AG04450 (cell line): ENCODE measurements around the gene DDR1. TPM values are rescaled to one million over a fixed set of nuclear protein-coding genes. Genes with fewer than 3 reads are reported as not detected.

Experiments used
- CTCF ChIA-PET: fragments of 300-600, 350-600 bp; formaldehyde crosslinking; extraction: SDS; loops from one replicate; lab custom pipeline; 2022; ENCODE audit warnings: antibody characterized with exemption, inconsistent platforms; lab: Charles Lee
- POLR2A ChIA-PET: fragments of 350-600 bp; formaldehyde crosslinking; extraction: SDS; loops from one replicate; lab custom pipeline; 2021; ENCODE audit warnings: antibody characterized with exemption, inconsistent platforms; lab: Yijun Ruan, JAX
- DNase-seq: peaks from one replicate; pipeline ENCODE4 v3.0.0-alpha.2; 2011; ENCODE audit warnings: low read depth, low spot score
- H3K27ac ChIP-seq: one replicate; pipeline ENCODE4 v1.5.1; 2012; ENCODE audit warnings: low read depth, low read length, control low read depth
- H3K27me3 ChIP-seq: one replicate; pipeline ENCODE4 v1.6.0; 2012; ENCODE audit warnings: low read length; ENCODE audit not compliant: control insufficient read depth, insufficient read depth
- H3K4me3 ChIP-seq: 2 replicates; pipeline ENCODE4 v1.5.1; 2011; ENCODE audit warnings: mild to moderate bottlenecking, low read depth, low read length, control low read depth
- H3K9me3 ChIP-seq: 2 replicates; pipeline ENCODE4 v1.5.1; 2012; ENCODE audit warnings: low read length; ENCODE audit not compliant: control insufficient read depth, insufficient read depth
- CTCF ChIP-seq: IDR thresholded peaks from 2 replicates; pipeline ENCODE4 v1.5.1; 2011; ENCODE audit warnings: low read depth, low read length, control low read depth, inconsistent platforms
- polyA plus RNA-seq: library from polyadenylated mRNA; depleted of rRNA; stranded (reverse); fragments of >200 nt; gene quantifications from 2 replicates; pipeline ENCODE4 v1.2.3, GENCODE V29; 2011; rRNA removed
- small RNA-seq: library from RNA; depleted of rRNA; stranded (forward); fragments of <200 nt; gene quantifications from one replicate; pipeline ENCODE3, GENCODE V24; 2012; ENCODE audit warnings: low read depth; ENCODE audit not compliant: insufficient read length

DDR1 gene
- polyA plus RNA-seq, 1 experiment: 9.9 TPM

GRCh38 chr6:30948811-30949210 lies 64.5 kb downstream of the DDR1 start:
- no peak overlapping the region for H3K27ac ChIP-seq
- ChIA-PET CTCF (no interaction called here), POLR2A (no interaction called here)
- no peak overlapping the region for H3K4me3 ChIP-seq
- no peak for TF ChIP-seq CTCF
- H3K27me3 ChIP-seq: peaks cover 51% of the 10 kb centered on the region
- no peak for DNase-seq
- no peaks in the 10 kb centered on the region for H3K9me3 ChIP-seq

Small RNAs within 50 kb of the gene (small RNA-seq; reads per million reads assigned to genes)
- not detected for gene RF00019

Other genes starting within 250 kb of the DDR1 start
- 5.1 and 5.5 TPM in 2 replicates for gene C6orf136, start 237.4 kb upstream of the DDR1 start, polyA plus RNA-seq
- gene DHX16, start 211.5 kb upstream of the DDR1 start, polyA plus RNA-seq: 27.6 and 31.9 TPM in 2 replicates
- gene PPP1R18, start 197.9 kb upstream of the DDR1 start, polyA plus RNA-seq: 83.2 and 89.6 TPM in 2 replicates
- 14.6 and 17.4 TPM in 2 replicates for gene NRM, start 193.5 kb upstream of the DDR1 start, polyA plus RNA-seq
- gene MDC1, start 167.2 kb upstream of the DDR1 start, polyA plus RNA-seq: 4.1 and 6.8 TPM in 2 replicates
- gene TUBB, start 164.2 kb upstream of the DDR1 start, polyA plus RNA-seq: 1,457 and 1,715 TPM in 2 replicates
- 155 and 156 TPM in 2 replicates for gene FLOT1, start 141.8 kb upstream of the DDR1 start, polyA plus RNA-seq
- 85.2 and 98.7 TPM in 2 replicates for gene IER3, start 140.0 kb upstream of the DDR1 start, polyA plus RNA-seq
- gene GTF2H4, start 23.7 kb downstream of the DDR1 start, polyA plus RNA-seq: 31.9 and 33.0 TPM in 2 replicates
- gene VARS2, start 29.7 kb downstream of the DDR1 start, polyA plus RNA-seq: 10.3 and 12.2 TPM in 2 replicates
- gene SFTA2, start 47.7 kb downstream of the DDR1 start, polyA plus RNA-seq: not detected in 2 replicates
- gene MUCL3, start 56.5 kb downstream of the DDR1 start, polyA plus RNA-seq: not detected in 2 replicates
- gene MUC21, start 99.2 kb downstream of the DDR1 start, polyA plus RNA-seq: not detected in 2 replicates
- not detected in 2 replicates for gene MUC22, start 126.0 kb downstream of the DDR1 start, polyA plus RNA-seq
- not detected in 2 replicates for gene C6orf15, start 228.1 kb downstream of the DDR1 start, polyA plus RNA-seq
- gene PSORS1C1, start 230.3 kb downstream of the DDR1 start, polyA plus RNA-seq: 0.94 and 1.6 TPM in 2 replicates
- gene CDSN, start 235.9 kb downstream of the DDR1 start, polyA plus RNA-seq: not detected in 2 replicates